Mononuclear cell (primary cell): Measurements from ENCODE around the gene WDR31. TPM values are rescaled to one million over a fixed set of nuclear protein-coding genes. Genes with fewer than 3 reads are reported as not detected.
A peak's percentile ranks its signal among the peaks of the same experiment; 100 is the strongest.
"Not testable (repeated sequence)": the region's sequence is repeated elsewhere in the genome, so short reads cannot be mapped to it uniquely, and the experiment has no call there.

Experiments used
- H3K27me3 ChIP-seq: 2 replicates; pipeline ENCODE4 v1.6.0; 2011; ENCODE audit warnings: low read length, control low read depth; ENCODE audit not compliant: insufficient read depth
- H3K4me1 ChIP-seq: 2 replicates; pipeline ENCODE4 v1.5.1; 2011; ENCODE audit warnings: mild to moderate bottlenecking, low read length, control low read depth; ENCODE audit not compliant: insufficient read depth
- H3K4me3 ChIP-seq: 2 replicates; pipeline ENCODE4 v1.5.1; 2011; ENCODE audit warnings: mild to moderate bottlenecking, low read length, moderate library complexity
- H3K9me3 ChIP-seq: 2 replicates; pipeline ENCODE4 v1.5.1; 2011; ENCODE audit warnings: low read depth, mild to moderate bottlenecking, control low read depth, low read length
- total RNA-seq: library from RNA; depleted of rRNA; stranded (reverse); fragments of >200 nt; gene quantifications from one replicate; pipeline ENCODE4 v1.2.3, GENCODE V29; 2012

Gene WDR31
- 0.21 TPM for total RNA-seq

DNA sequence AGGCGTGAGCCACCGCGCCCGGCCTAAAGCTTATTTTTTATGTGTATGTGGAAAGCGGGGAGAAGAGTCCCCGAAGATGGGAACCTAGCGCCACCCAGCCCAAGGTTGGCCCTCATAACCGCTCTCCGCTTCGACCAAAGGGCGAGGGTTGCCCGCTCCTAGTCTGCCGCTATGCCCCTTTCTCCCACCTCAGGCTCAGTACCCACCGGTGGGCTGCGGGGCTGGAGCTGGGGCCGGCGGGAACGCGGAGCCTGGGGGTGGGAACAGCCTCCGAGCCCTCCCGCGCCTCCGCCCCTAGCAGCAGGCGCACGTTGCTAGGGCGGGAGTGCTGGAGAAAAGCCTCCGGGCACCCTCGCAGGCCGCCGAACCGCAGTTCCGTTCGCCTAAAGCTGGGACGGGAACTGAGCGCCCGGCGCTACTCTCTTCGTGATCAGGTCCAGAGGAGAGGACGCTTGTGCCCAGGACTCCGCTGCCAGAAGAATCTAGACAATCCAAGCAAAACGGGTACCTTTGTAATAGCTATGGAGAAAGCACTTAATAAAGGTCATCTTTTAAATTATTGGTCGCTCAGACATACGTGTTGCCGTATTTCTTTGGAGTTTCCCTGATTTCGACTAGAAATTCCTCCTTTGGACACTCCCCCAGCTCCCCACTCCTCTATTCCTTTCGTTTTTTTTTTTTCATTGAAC lies at the start of gene WDR31:
WDR31 (minus strand) TSS at position 265 of the 689 bp plus-strand sequence. CDS start 8,253 bp downstream, outside the sequence.
- Histone ChIP-seq H3K9me3 (no peaks in the 10 kb centered on the region), H3K27me3 (no peaks in the 10 kb centered on the region), H3K4me1 (peaks cover 14% of the 10 kb centered on the region), H3K4me3 (peak within 1 kb of the TSS; percentile 76)

GRCh38 chr9:113389451-113389850 lies 49.4 kb upstream of the WDR31 start:
- H3K4me3 ChIP-seq: no peak overlapping the region
- no peaks in the 10 kb centered on the region for H3K27me3 ChIP-seq
- peaks cover 6% of the 10 kb centered on the region for H3K4me1 ChIP-seq
- H3K9me3 ChIP-seq: no peaks in the 10 kb centered on the region

DNA sequence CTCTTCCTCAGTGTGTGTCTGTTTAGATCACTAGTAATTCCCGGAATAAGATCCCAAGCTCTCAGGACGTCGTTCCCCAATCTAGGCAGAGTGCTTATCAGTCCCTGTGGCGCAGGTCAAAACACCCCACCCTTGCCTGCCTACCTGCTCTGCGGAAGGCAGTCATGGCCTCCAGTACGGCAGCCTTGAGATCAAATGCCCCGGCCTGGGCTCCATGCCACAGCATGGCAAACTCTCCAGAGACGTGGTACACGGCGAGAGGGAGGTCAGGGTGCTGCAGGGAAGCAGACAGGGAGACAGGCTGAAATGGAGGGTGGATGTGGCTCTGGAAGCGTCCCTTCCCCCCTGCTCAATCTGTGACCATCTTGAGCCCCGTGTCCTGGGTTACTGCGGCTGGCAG lies 48.8 kb upstream of the WDR31 start:
- Histone ChIP-seq H3K9me3 (no peaks in the 10 kb centered on the region), H3K4me1 (peaks cover 6% of the 10 kb centered on the region)

DNA sequence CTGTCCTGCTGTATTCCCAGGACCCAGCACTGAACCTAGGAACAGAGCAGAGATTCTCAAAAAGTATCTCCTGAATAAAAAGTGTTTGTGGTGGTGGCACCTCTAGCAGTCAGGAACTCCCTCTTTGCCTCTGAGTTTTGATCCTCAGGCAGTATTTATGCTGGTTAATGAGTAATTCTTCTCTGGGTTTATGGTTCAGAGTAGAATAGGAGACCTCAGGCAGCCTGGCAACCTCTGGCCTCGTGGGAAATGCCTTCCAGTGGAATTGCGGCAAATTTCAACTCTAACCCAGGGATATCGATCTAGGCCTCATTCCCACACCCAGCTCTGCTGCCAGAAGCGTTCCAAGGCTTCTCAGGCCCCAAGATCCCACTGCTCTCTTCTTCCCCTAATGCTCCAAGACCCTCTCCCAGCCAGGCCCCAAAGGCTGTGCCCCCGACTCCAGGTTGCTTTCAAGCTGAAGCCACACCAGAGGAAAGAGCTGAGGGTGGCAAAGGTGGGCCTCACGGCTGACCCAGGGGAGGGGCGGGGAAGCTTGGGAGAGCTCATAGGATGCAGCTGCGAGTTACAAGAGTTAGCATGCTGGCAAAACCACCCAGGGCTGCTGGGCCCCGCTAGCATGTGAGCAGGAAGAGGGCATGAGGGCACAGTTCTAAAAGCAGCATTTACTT lies 47.6 kb upstream of the WDR31 start:
- Histone ChIP-seq H3K27me3 (no peaks in the 10 kb centered on the region), H3K4me3 (no peak overlapping the region), H3K4me1 (peaks cover 6% of the 10 kb centered on the region), H3K9me3 (no peaks in the 10 kb centered on the region)

More for the DNA sequence above, 48.8 kb upstream of the WDR31 start:
- Histone ChIP-seq H3K27me3 (no peaks in the 10 kb centered on the region), H3K4me3 (no peak overlapping the region)

GRCh38 chr9:113386571-113387393 lies 46.7 kb upstream of the WDR31 start:
- Histone ChIP-seq H3K9me3 (no peaks in the 10 kb centered on the region), H3K27me3 (no peaks in the 10 kb centered on the region), H3K4me3 (no peak overlapping the region), H3K4me1 (peaks cover 6% of the 10 kb centered on the region)

- H3K4me3 ChIP-seq: no peak overlapping the region
- no peaks in the 10 kb centered on the region for H3K27me3 ChIP-seq
- no peaks in the 10 kb centered on the region for H3K9me3 ChIP-seq
- peaks cover 9% of the 10 kb centered on the region for H3K4me1 ChIP-seq
Observed at GRCh38 chr9:113381909-113382411, 41.9 kb upstream of the WDR31 start.

- H3K4me1 ChIP-seq, H3K4me3 ChIP-seq, H3K27me3 ChIP-seq, H3K9me3 ChIP-seq: not testable (repeated sequence)
Observed at GRCh38 chr9:113381441-113381840, 41.4 kb upstream of the WDR31 start.

- no peak overlapping the region for H3K4me3 ChIP-seq
- no peaks in the 10 kb centered on the region for H3K27me3 ChIP-seq
- no peaks in the 10 kb centered on the region for H3K9me3 ChIP-seq
- H3K4me1 ChIP-seq: peaks cover 4% of the 10 kb centered on the region
Observed at GRCh38 chr9:113380869-113381378, 40.8 kb upstream of the WDR31 start.

- H3K27me3 ChIP-seq, H3K9me3 ChIP-seq, H3K4me3 ChIP-seq: not testable (repeated sequence)
- H3K4me1 ChIP-seq: peaks cover 12% of the 10 kb centered on the region
Observed at GRCh38 chr9:113379829-113380210, 39.7 kb upstream of the WDR31 start.

GRCh38 chr9:113379094-113379828 lies 39.2 kb upstream of the WDR31 start:
- not testable (repeated sequence) for H3K27me3 ChIP-seq, H3K4me3 ChIP-seq, H3K9me3 ChIP-seq
- peaks cover 12% of the 10 kb centered on the region for H3K4me1 ChIP-seq

DNA sequence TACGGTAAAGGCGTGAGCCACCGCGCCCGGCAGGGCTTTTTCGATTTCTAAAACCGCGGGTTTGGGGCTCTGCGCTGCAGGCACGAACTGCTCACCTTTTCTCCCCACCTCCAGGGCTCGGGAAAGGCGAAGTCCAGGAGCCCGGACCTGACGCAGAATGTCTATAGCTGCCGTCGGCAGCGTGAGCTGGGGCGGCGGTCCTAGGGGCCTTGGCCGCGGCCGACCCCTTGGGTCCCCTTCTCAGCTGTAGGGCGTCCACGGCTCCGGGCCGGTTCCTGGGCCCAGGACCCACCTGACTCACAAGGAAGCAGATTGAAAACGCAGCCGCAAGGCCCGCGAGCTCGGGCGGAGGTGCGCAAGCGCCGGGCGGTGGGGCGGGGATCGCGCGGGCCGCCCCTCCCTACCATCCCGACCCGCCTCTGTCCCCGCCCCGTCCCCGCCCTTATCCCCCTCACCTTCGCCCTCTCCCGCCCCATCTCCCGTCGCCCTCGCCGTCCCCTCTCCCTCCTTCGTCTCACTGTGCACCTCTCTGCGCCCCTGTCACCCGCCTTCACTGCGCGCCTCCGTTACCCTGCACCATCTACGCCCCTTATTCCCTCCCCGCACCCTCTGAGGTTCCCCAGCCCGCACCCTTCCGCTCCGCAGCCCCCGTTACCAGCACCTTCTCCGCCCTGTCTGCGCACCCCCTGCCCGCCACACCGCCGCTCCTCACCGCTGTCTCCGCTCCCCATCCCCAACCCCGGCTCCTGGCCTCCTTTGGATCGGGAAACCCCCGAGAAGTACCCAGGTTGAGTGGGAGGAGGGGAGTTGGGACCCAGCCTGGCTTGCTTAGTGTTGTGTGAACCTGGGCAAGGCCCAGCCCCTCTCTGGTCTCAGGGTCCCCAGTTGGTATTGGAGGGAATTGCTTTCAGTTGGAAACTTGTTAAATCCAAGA lies 36.8 kb upstream of the WDR31 start, which contains the start of gene HDHD3:
HDHD3 (minus strand) TSS at position 353 of the 934 bp plus-strand sequence. CDS start 2,632 bp downstream, outside the sequence.
- H3K9me3 ChIP-seq: no peaks in the 10 kb centered on the region
- peak within 1 kb of the TSS; percentile 77 for H3K4me3 ChIP-seq
- H3K4me1 ChIP-seq: peaks cover 12% of the 10 kb centered on the region
- no peaks in the 10 kb centered on the region for H3K27me3 ChIP-seq

- Histone ChIP-seq H3K27me3 (no peaks in the 10 kb centered on the region), H3K4me1 (peaks cover 12% of the 10 kb centered on the region), H3K4me3 (peak overlapping the region; percentile 31), H3K9me3 (no peaks in the 10 kb centered on the region)
Observed at GRCh38 chr9:113375057-113376023, 35.3 kb upstream of the WDR31 start.
